WI38 (cell line): ENCODE results near the gene RNF17.
"Not testable (repeated sequence)": the region's sequence is repeated elsewhere in the genome, so short reads cannot be mapped to it uniquely, and the experiment has no call there.

ENCODE experiments used
- H3K4me3 ChIP-seq: 2 replicates; pipeline ENCODE4 v1.5.1; 2011; ENCODE audit warnings: low read depth, mild to moderate bottlenecking, control low read depth, low read length
- CTCF ChIP-seq: IDR thresholded peaks from 2 replicates; pipeline ENCODE4 v1.5.1; 2012; ENCODE audit warnings: low read depth, mild to moderate bottlenecking, control low read depth, low read length

Gene RNF17

GRCh38 chr13:24834902-24835510, 71.0 kb downstream of the RNF17 start:
- no peak for TF ChIP-seq CTCF

DNA sequence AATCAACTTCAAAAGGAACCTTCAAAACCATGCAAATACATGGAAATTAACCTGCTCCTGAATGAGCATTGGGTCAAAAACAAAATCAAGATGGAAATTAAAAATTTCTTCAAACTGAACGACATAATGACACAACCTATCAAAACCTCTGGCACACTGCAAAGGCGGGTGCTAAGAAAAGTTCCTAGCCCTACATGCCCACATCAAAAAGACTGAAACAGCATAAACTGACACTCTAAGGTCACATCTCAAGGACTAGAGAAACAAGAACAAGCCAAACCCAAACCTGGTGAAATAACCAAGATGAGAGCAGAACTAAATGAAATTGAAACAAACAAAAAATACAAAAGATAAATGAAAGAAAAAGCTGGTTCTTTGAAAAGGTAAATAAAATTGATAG, 73.6 kb downstream of the RNF17 start:
- H3K4me3 ChIP-seq, result not testable (repeated sequence)

More at GRCh38 chr13:24834902-24835510, 71.0 kb downstream of the RNF17 start:
- no peak overlapping the region for H3K4me3 ChIP-seq

GRCh38 chr13:24842549-24843274, 78.7 kb downstream of the RNF17 start:
- TF ChIP-seq CTCF, result no peak
- H3K4me3 ChIP-seq, result no peak overlapping the region

- H3K4me3 ChIP-seq, result no peak overlapping the region
- TF ChIP-seq CTCF, result no peak
Observed at GRCh38 chr13:24851546-24851945, 87.6 kb downstream of the RNF17 start.

DNA sequence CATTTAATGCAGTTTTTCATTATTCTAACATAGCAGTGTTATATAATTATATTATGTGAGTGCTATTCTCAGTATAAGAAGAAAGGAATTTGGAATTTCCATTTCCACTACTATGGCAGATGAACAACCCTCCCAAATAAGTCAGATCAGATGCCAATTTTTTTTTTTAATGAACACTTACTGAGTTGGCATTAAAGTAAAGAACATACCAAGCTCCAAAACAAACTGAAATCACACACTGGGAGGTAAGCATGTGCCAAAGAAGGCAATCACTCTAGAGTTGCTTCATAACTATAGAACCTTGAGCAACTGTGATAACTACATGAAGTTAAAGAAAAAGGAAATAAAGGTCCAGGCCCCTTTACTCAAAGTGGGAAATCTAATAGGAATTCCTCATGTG, 90.3 kb downstream of the RNF17 start:
- no peak overlapping the region for H3K4me3 ChIP-seq
- TF ChIP-seq CTCF, result no peak

- no peak overlapping the region for H3K4me3 ChIP-seq
- no peak for TF ChIP-seq CTCF
Observed at GRCh38 chr13:24858953-24859352, 95.0 kb downstream of the RNF17 start.

GRCh38 chr13:24860770-24861169, 96.8 kb downstream of the RNF17 start:
- TF ChIP-seq CTCF, result no peak
- H3K4me3 ChIP-seq, result no peak overlapping the region
